Measurements from ENCODE around the gene ACOT8.

Gene ACOT8

GRCh38 chr20:45817376-45818194 is 39.6 kb downstream of the ACOT8 start:
- no peaks in the 10 kb centered on the region for H3K27me3 ChIP-seq (ENCODE audit: control insufficient read depth in 1 of 2, insufficient read depth in 2 of 2, low read length in 2 of 2)
- H3K9ac ChIP-seq (ENCODE audit: low read depth in 1 of 2, low read length in 2 of 2) = no peak overlapping the region
- no peaks in the 10 kb centered on the region for H3K9me3 ChIP-seq (ENCODE audit: control insufficient read depth in 1 of 2, low read length in 2 of 2)
- peaks cover 12 to 25% of the 10 kb centered on the region in 2 donors for H3K4me1 ChIP-seq (ENCODE audit: control insufficient read depth in 1 of 2, insufficient read depth in 2 of 2, low read length in 2 of 2)
- no peak overlapping the region for H3K27ac ChIP-seq (ENCODE audit: low read depth, low read length)
- no peak overlapping the region for H3K4me3 ChIP-seq (ENCODE audit: low read depth in 1 of 2, low read length in 2 of 2)
- H3K36me3 ChIP-seq (ENCODE audit: control insufficient read depth in 1 of 2, insufficient read depth in 2 of 2, low read length in 2 of 2) = peaks cover 0 to 4% of the 10 kb centered on the region in 2 donors

GRCh38 chr20:45816951-45817350 is 40.2 kb downstream of the ACOT8 start:
- peaks cover 0 to 4% of the 10 kb centered on the region in 2 donors for H3K36me3 ChIP-seq (ENCODE audit: control insufficient read depth in 1 of 2, insufficient read depth in 2 of 2, low read length in 2 of 2)
- H3K4me3 ChIP-seq (ENCODE audit: low read depth in 1 of 2, low read length in 2 of 2) = no peak overlapping the region
- H3K4me1 ChIP-seq (ENCODE audit: control insufficient read depth in 1 of 2, insufficient read depth in 2 of 2, low read length in 2 of 2) = peaks cover 8 to 21% of the 10 kb centered on the region in 2 donors
- no peak overlapping the region for H3K27ac ChIP-seq (ENCODE audit: low read depth, low read length)
- no peak overlapping the region for H3K9ac ChIP-seq (ENCODE audit: low read depth in 1 of 2, low read length in 2 of 2)
- no peaks in the 10 kb centered on the region for H3K9me3 ChIP-seq (ENCODE audit: control insufficient read depth in 1 of 2, low read length in 2 of 2)
- no peaks in the 10 kb centered on the region for H3K27me3 ChIP-seq (ENCODE audit: control insufficient read depth in 1 of 2, insufficient read depth in 2 of 2, low read length in 2 of 2)

GRCh38 chr20:45814314-45814713 is 42.9 kb downstream of the ACOT8 start:
- no peaks in the 10 kb centered on the region for H3K27me3 ChIP-seq (ENCODE audit: control insufficient read depth in 1 of 2, insufficient read depth in 2 of 2, low read length in 2 of 2)
- peaks cover 17 to 25% of the 10 kb centered on the region in 2 donors for H3K36me3 ChIP-seq (ENCODE audit: control insufficient read depth in 1 of 2, insufficient read depth in 2 of 2, low read length in 2 of 2)
- no peaks in the 10 kb centered on the region for H3K9me3 ChIP-seq (ENCODE audit: control insufficient read depth in 1 of 2, low read length in 2 of 2)
- H3K4me3 ChIP-seq (ENCODE audit: low read depth in 1 of 2, low read length in 2 of 2) = no peak overlapping the region
- no peak overlapping the region for H3K9ac ChIP-seq (ENCODE audit: low read depth in 1 of 2, low read length in 2 of 2)
- H3K27ac ChIP-seq (ENCODE audit: low read depth, low read length) = no peak overlapping the region
- peaks cover 8 to 17% of the 10 kb centered on the region in 2 donors for H3K4me1 ChIP-seq (ENCODE audit: control insufficient read depth in 1 of 2, insufficient read depth in 2 of 2, low read length in 2 of 2)

GRCh38 chr20:45813489-45813888 is 43.7 kb downstream of the ACOT8 start:
- Histone ChIP-seq H3K27ac (ENCODE audit: low read depth, low read length) (no peak overlapping the region), H3K4me3 (ENCODE audit: low read depth in 1 of 2, low read length in 2 of 2) (peak overlapping the region; percentile 76 to 80), H3K4me1 (ENCODE audit: control insufficient read depth in 1 of 2, insufficient read depth in 2 of 2, low read length in 2 of 2) (peaks cover 8 to 17% of the 10 kb centered on the region in 2 donors), H3K27me3 (ENCODE audit: control insufficient read depth in 1 of 2, insufficient read depth in 2 of 2, low read length in 2 of 2) (no peaks in the 10 kb centered on the region), H3K9me3 (ENCODE audit: control insufficient read depth in 1 of 2, low read length in 2 of 2) (no peaks in the 10 kb centered on the region), H3K36me3 (ENCODE audit: control insufficient read depth in 1 of 2, insufficient read depth in 2 of 2, low read length in 2 of 2) (peaks cover 25 to 33% of the 10 kb centered on the region in 2 donors), H3K9ac (ENCODE audit: low read depth in 1 of 2, low read length in 2 of 2) (peak overlapping the region; percentile 61 to 67)

GRCh38 chr20:45813006-45813340 is 44.2 kb downstream of the ACOT8 start:
- Histone ChIP-seq H3K4me1 (ENCODE audit: control insufficient read depth in 1 of 2, insufficient read depth in 2 of 2, low read length in 2 of 2) (peaks cover 8 to 17% of the 10 kb centered on the region in 2 donors), H3K9ac (ENCODE audit: low read depth in 1 of 2, low read length in 2 of 2) (peak overlapping the region; percentile 61 to 67), H3K4me3 (ENCODE audit: low read depth in 1 of 2, low read length in 2 of 2) (peak overlapping the region; percentile 76 to 80), H3K27ac (ENCODE audit: low read depth, low read length) (no peak overlapping the region), H3K36me3 (ENCODE audit: control insufficient read depth in 1 of 2, insufficient read depth in 2 of 2, low read length in 2 of 2) (peaks cover 26 to 34% of the 10 kb centered on the region in 2 donors), H3K27me3 (ENCODE audit: control insufficient read depth in 1 of 2, insufficient read depth in 2 of 2, low read length in 2 of 2) (no peaks in the 10 kb centered on the region), H3K9me3 (ENCODE audit: control insufficient read depth in 1 of 2, low read length in 2 of 2) (no peaks in the 10 kb centered on the region)

GRCh38 chr20:45812157-45813005 is 44.8 kb downstream of the ACOT8 start, which contains the start of gene UBE2C:
Gene UBE2C (plus strand): TSS chr20:45812644. CDS start chr20:45812696, 52 bp downstream.
- H3K27me3 ChIP-seq (ENCODE audit: control insufficient read depth in 1 of 2, insufficient read depth in 2 of 2, low read length in 2 of 2) = no peaks in the 10 kb centered on the region
- peaks cover 26 to 40% of the 10 kb centered on the region in 2 donors for H3K36me3 ChIP-seq (ENCODE audit: control insufficient read depth in 1 of 2, insufficient read depth in 2 of 2, low read length in 2 of 2)
- H3K9me3 ChIP-seq (ENCODE audit: control insufficient read depth in 1 of 2, low read length in 2 of 2) = no peaks in the 10 kb centered on the region
- H3K4me1 ChIP-seq (ENCODE audit: control insufficient read depth in 1 of 2, insufficient read depth in 2 of 2, low read length in 2 of 2) = peaks cover 8 to 17% of the 10 kb centered on the region in 2 donors
- peak within 1 kb of the TSS; percentile 61 to 67 for H3K9ac ChIP-seq (ENCODE audit: low read depth in 1 of 2, low read length in 2 of 2)
- H3K4me3 ChIP-seq (ENCODE audit: low read depth in 1 of 2, low read length in 2 of 2) = peak within 1 kb of the TSS; percentile 76 to 80
- H3K27ac ChIP-seq (ENCODE audit: low read depth, low read length) = peak within 1 kb of the TSS; percentile 35

GRCh38 chr20:45810191-45810970 is 46.8 kb downstream of the ACOT8 start:
- Histone ChIP-seq H3K36me3 (ENCODE audit: control insufficient read depth in 1 of 2, insufficient read depth in 2 of 2, low read length in 2 of 2) (peaks cover 30 to 51% of the 10 kb centered on the region in 2 donors), H3K4me3 (ENCODE audit: low read depth in 1 of 2, low read length in 2 of 2) (no peak overlapping the region), H3K27me3 (ENCODE audit: control insufficient read depth in 1 of 2, insufficient read depth in 2 of 2, low read length in 2 of 2) (no peaks in the 10 kb centered on the region), H3K4me1 (ENCODE audit: control insufficient read depth in 1 of 2, insufficient read depth in 2 of 2, low read length in 2 of 2) (peaks cover 8 to 17% of the 10 kb centered on the region in 2 donors), H3K9ac (ENCODE audit: low read depth in 1 of 2, low read length in 2 of 2) (no peak overlapping the region), H3K9me3 (ENCODE audit: control insufficient read depth in 1 of 2, low read length in 2 of 2) (no peaks in the 10 kb centered on the region), H3K27ac (ENCODE audit: low read depth, low read length) (no peak overlapping the region)

- no peaks in the 10 kb centered on the region for H3K4me1 ChIP-seq (ENCODE audit: control insufficient read depth in 1 of 2, insufficient read depth in 2 of 2, low read length in 2 of 2)
- H3K9me3 ChIP-seq (ENCODE audit: control insufficient read depth in 1 of 2, low read length in 2 of 2) = no peaks in the 10 kb centered on the region
- H3K27me3 ChIP-seq (ENCODE audit: control insufficient read depth in 1 of 2, insufficient read depth in 2 of 2, low read length in 2 of 2) = no peaks in the 10 kb centered on the region
- no peak overlapping the region for H3K27ac ChIP-seq (ENCODE audit: low read depth, low read length)
- H3K4me3 ChIP-seq (ENCODE audit: low read depth in 1 of 2, low read length in 2 of 2) = no peak overlapping the region
- no peak overlapping the region for H3K9ac ChIP-seq (ENCODE audit: low read depth in 1 of 2, low read length in 2 of 2)
- peaks cover 28 to 60% of the 10 kb centered on the region in 2 donors for H3K36me3 ChIP-seq (ENCODE audit: control insufficient read depth in 1 of 2, insufficient read depth in 2 of 2, low read length in 2 of 2)
These were observed 55.3 kb downstream of the ACOT8 start for GRCh38 chr20:45801851-45802250.

- no peaks in the 10 kb centered on the region for H3K27me3 ChIP-seq (ENCODE audit: control insufficient read depth in 1 of 2, insufficient read depth in 2 of 2, low read length in 2 of 2)
- no peak overlapping the region for H3K9ac ChIP-seq (ENCODE audit: low read depth in 1 of 2, low read length in 2 of 2)
- H3K4me1 ChIP-seq (ENCODE audit: control insufficient read depth in 1 of 2, insufficient read depth in 2 of 2, low read length in 2 of 2) = no peaks in the 10 kb centered on the region
- no peak overlapping the region for H3K27ac ChIP-seq (ENCODE audit: low read depth, low read length)
- H3K4me3 ChIP-seq (ENCODE audit: low read depth in 1 of 2, low read length in 2 of 2) = no peak overlapping the region
- H3K36me3 ChIP-seq (ENCODE audit: control insufficient read depth in 1 of 2, insufficient read depth in 2 of 2, low read length in 2 of 2) = peaks cover 26 to 57% of the 10 kb centered on the region in 2 donors
- no peaks in the 10 kb centered on the region for H3K9me3 ChIP-seq (ENCODE audit: control insufficient read depth in 1 of 2, low read length in 2 of 2)
These were observed 58.1 kb downstream of the ACOT8 start for GRCh38 chr20:45798935-45799642.

Data from duodenal mucosa (tissue), 2 donors.